ENCODE data around the gene COPS2.
"Not testable (repeated sequence)": the region's sequence is repeated elsewhere in the genome, so short reads cannot be mapped to it uniquely, and the experiment has no call there.

DNA sequence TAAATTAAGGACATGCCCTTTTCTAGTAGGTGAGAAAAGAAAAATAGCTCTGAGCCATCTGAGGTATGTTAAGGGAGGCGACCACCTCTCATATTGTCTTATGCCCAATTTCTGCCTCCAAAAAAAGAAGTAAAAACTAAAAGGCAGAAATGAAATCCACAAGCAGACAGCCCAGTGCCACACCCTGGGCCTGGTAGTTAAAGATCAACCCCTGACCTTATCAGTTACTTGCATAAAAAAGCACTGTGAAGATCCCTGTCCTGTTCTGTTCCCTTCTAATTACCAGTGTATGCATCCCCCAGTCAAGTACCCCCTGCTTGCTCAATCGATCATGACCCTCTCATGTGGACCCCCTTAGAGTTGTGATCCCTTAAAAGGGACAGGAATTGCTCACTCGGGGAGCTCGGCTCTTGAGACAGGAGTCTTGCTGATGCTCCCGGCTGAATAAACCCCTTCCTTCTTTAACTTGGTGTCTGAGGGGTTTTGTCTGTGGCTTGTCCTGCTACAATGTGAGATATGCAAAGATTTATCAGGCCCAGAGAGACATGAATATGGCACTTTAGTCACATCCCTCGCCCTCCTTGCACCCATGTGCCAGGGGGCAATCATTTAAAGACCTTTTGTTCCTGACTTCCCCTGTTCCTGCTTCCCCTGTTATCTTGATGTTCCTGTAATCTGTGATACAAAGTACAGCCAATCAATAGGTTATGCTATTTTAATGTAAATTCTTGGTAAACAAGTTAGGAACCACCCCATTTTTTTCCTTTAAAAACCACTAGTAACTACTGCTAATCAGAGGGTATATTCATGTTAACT lies 20.4 kb upstream of the COPS2 start:
- TF ChIP-seq, protein P1, sequence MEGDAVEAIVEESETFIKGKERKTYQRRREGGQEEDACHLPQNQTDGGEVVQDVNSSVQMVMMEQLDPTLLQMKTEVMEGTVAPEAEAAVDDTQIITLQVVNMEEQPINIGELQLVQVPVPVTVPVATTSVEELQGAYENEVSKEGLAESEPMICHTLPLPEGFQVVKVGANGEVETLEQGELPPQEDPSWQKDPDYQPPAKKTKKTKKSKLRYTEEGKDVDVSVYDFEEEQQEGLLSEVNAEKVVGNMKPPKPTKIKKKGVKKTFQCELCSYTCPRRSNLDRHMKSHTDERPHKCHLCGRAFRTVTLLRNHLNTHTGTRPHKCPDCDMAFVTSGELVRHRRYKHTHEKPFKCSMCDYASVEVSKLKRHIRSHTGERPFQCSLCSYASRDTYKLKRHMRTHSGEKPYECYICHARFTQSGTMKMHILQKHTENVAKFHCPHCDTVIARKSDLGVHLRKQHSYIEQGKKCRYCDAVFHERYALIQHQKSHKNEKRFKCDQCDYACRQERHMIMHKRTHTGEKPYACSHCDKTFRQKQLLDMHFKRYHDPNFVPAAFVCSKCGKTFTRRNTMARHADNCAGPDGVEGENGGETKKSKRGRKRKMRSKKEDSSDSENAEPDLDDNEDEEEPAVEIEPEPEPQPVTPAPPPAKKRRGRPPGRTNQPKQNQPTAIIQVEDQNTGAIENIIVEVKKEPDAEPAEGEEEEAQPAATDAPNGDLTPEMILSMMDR (IDR thresholded peaks at IDR 0.05), result not testable (repeated sequence)
- not testable (repeated sequence) for TF ChIP-seq POLR2A (IDR thresholded peaks at IDR 0.05)
